IMR-90 (cell line): ENCODE data around the gene SFSWAP. TPM values are rescaled to one million over a fixed set of nuclear protein-coding genes. Genes with fewer than 3 reads are reported as not detected.

Source experiments
- ATAC-seq: fragments of 200-7000 bp; cut with Tn5 transposase; 2 replicates; pipeline ENCODE4 v1.9.1; 2020; ENCODE audit warnings: low read depth, mild to moderate bottlenecking, moderate library complexity
- BruUV-seq: library from RNA; stranded (reverse); fragments of 400-500 nt; replicated peaks from 2 replicates; lab custom pipeline; 2021; lab: Mats Ljungman, UMichigan
- CTCF ChIA-PET: fragments of 300-600 bp; formaldehyde crosslinking; extraction: SDS; loops from one replicate; lab custom pipeline; 2021; ENCODE audit warnings: antibody characterized with exemption; lab: Yijun Ruan, JAX
- POLR2A ChIA-PET: fragments of 300-600 bp; sonication (Branson Sonifier 250); formaldehyde crosslinking; loops from one replicate; lab custom pipeline; 2022; ENCODE audit warnings: antibody characterized with exemption; ENCODE audit not compliant: unreplicated experiment; lab: Charles Lee
- DNase-seq: peaks from one replicate; pipeline ENCODE4 v3.0.0; 2013
- H2AFZ ChIP-seq: replicated peaks from 2 replicates; pipeline ENCODE3; 2013; ENCODE audit warnings: low read length, mild to moderate bottlenecking; ENCODE audit not compliant: poor library complexity
- H2AK5ac ChIP-seq: 2 replicates; pipeline ENCODE4 v1.6.1; 2013; ENCODE audit warnings: low read depth, low read length, inconsistent platforms
- H2AK9ac ChIP-seq: replicated peaks from 2 replicates; pipeline ENCODE3; 2013; ENCODE audit warnings: mild to moderate bottlenecking, low read depth, low read length, moderate library complexity; ENCODE audit not compliant: poor library complexity
- H2BK120ac ChIP-seq: 2 replicates; pipeline ENCODE4 v1.6.1; 2013; ENCODE audit warnings: low read depth, low read length, inconsistent platforms
- H2BK15ac ChIP-seq: 3 replicates; pipeline ENCODE4 v1.6.1; 2013; ENCODE audit warnings: low read depth, low read length, inconsistent platforms
- H2BK20ac ChIP-seq: 2 replicates; pipeline ENCODE4 v1.6.1; 2013; ENCODE audit warnings: low read depth, mild to moderate bottlenecking, inconsistent platforms, low read length, moderate library complexity
- H2BK5ac ChIP-seq: 2 replicates; pipeline ENCODE4 v1.6.1; 2013; ENCODE audit warnings: mild to moderate bottlenecking, low read depth, low read length, inconsistent platforms; ENCODE audit not compliant: poor library complexity, severe bottlenecking
- H3K14ac ChIP-seq: replicated peaks from 2 replicates; pipeline ENCODE4 v1.6.1; 2013; ENCODE audit warnings: low read depth, low read length, inconsistent platforms
- H3K18ac ChIP-seq: 2 replicates; pipeline ENCODE4 v1.6.1; 2013; ENCODE audit warnings: low read depth, low read length, control low read depth
- H3K23ac ChIP-seq: 2 replicates; pipeline ENCODE4 v1.6.1; 2013; ENCODE audit warnings: low read depth, low read length, inconsistent platforms
- H3K27ac ChIP-seq: 2 replicates; pipeline ENCODE4 v1.5.1; 2013; ENCODE audit warnings: mild to moderate bottlenecking, control low read depth, low read length; ENCODE audit not compliant: insufficient read depth
- H3K27me3 ChIP-seq: 2 replicates; pipeline ENCODE4 v1.6.1; 2013; ENCODE audit warnings: low read length; ENCODE audit not compliant: control insufficient read depth, insufficient read depth
- H3K36me3 ChIP-seq: 2 replicates; pipeline ENCODE4 v1.6.1; 2013; ENCODE audit warnings: low read length, mixed read lengths; ENCODE audit not compliant: control insufficient read depth, insufficient read depth
- H3K4ac ChIP-seq: 2 replicates; pipeline ENCODE4 v1.6.1; 2013; ENCODE audit warnings: low read depth, low read length, inconsistent platforms
- H3K4me1 ChIP-seq: 2 replicates; pipeline ENCODE4 v1.6.1; 2013; ENCODE audit warnings: low read length, mixed read lengths; ENCODE audit not compliant: control insufficient read depth, insufficient read depth
- H3K4me2 ChIP-seq: 2 replicates; pipeline ENCODE4 v1.6.1; 2013; ENCODE audit warnings: low read depth, mild to moderate bottlenecking, control low read depth, low read length, moderate library complexity
- H3K4me3 ChIP-seq: 2 replicates; pipeline ENCODE4 v1.5.1; 2013; ENCODE audit warnings: low read depth, mild to moderate bottlenecking, control low read depth, low read length, moderate library complexity; ENCODE audit not compliant: insufficient read depth
- H3K56ac ChIP-seq: 2 replicates; pipeline ENCODE4 v1.6.1; 2013; ENCODE audit warnings: low read length, inconsistent platforms; ENCODE audit not compliant: insufficient read depth; ENCODE audit errors: extremely low read depth
- H3K79me1 ChIP-seq, 2 experiments: 2 replicates each; pipeline ENCODE4 v1.6.1; 2013; ENCODE audit warnings: low read length in 2 of 2, inconsistent platforms in 1 of 2, low read depth in 1 of 2
- H3K9ac ChIP-seq: 2 replicates; pipeline ENCODE4 v1.6.1; 2013; ENCODE audit warnings: low read depth, low read length, control low read depth
- H3K9me1 ChIP-seq: 2 replicates; pipeline ENCODE4 v1.6.1; 2013; ENCODE audit warnings: low read length, inconsistent platforms; ENCODE audit not compliant: insufficient read depth
- H3K9me3 ChIP-seq: 2 replicates; pipeline ENCODE4 v1.6.1; 2013; ENCODE audit warnings: low read length; ENCODE audit not compliant: control insufficient read depth, insufficient read depth
- H4K20me1 ChIP-seq: 2 replicates; pipeline ENCODE4 v1.6.1; 2013; ENCODE audit warnings: low read length, inconsistent platforms; ENCODE audit not compliant: insufficient read depth
- H4K5ac ChIP-seq: 2 replicates; pipeline ENCODE4 v1.6.1; 2013; ENCODE audit warnings: mild to moderate bottlenecking, low read depth, low read length, control low read depth
- H4K8ac ChIP-seq, 2 experiments: 2 replicates each; pipeline ENCODE4 v1.6.1; 2013; ENCODE audit warnings: low read depth in 2 of 2, low read length in 2 of 2, control low read depth in 1 of 2, inconsistent platforms in 1 of 2
- H4K91ac ChIP-seq: 2 replicates; pipeline ENCODE4 v1.6.1; 2013; ENCODE audit warnings: low read depth, low read length, inconsistent platforms; ENCODE audit not compliant: insufficient read depth
- FOS ChIP-seq: fragments of 150-350 bp; IDR thresholded peaks from 2 replicates; pipeline ENCODE4 v1.6.1; 2016; ENCODE audit warnings: low read depth, low read length
- WGBS, 2 experiments: methylation state at CpG; one replicate each; pipeline versions ENCODE4 v1.1.5 to v1.1.7; 2013; ENCODE audit warnings: missing lambda C conversion rate in 2 of 2; ENCODE audit not compliant: insufficient read length in 1 of 2; ENCODE audit errors: extremely low coverage in 2 of 2; 5-methylcytosine and 5-hydroxymethylcytosine counted together
- dilution Hi-C: fragments of 300-500 bp; cut with HindIII; formaldehyde crosslinking; loops from one replicate; pipeline ENCODE4 v1.14.3; 2018; ENCODE audit warnings: low sequenced_read_pairs; ENCODE audit not compliant: unreplicated experiment
- in situ Hi-C: fragments of 300-500 bp; cut with MboI; formaldehyde crosslinking; loops from 3 replicates; pipeline ENCODE4 v1.14.3; 2019; ENCODE audit warnings: low sequenced_read_pairs, inconsistent platforms, mixed read lengths
- intact Hi-C: fragments of 100-400 bp; cut with micrococcal nuclease; formaldehyde crosslinking; loops from 2 replicates; pipeline ENCODE4 v1.10.0; 2022
- polyA plus RNA-seq, 3 experiments: library from polyadenylated mRNA; depleted of rRNA; stranded (reverse); fragments of >200 nt; gene quantifications; 2 replicates each; pipeline ENCODE4 v1.2.3, GENCODE V29; 2012; ENCODE audit warnings: low replicate concordance in 1 of 3
- total RNA-seq: library from RNA; depleted of rRNA; stranded (reverse); fragments of >200 nt; gene quantifications from 2 replicates; pipeline ENCODE4 v1.2.3, GENCODE V29; 2012
- TF ChIP-seq, protein P1 (sequence below): fragments of 150-350 bp; IDR thresholded peaks from 2 replicates; pipeline ENCODE4 v1.6.1; 2016; ENCODE audit warnings: low read depth, mild to moderate bottlenecking, low read length, moderate library complexity, borderline replicate concordance

SFSWAP gene
- total and polyA plus RNA-seq, 2 of the 4 experiments (the other 2 are of a cell fraction): 19.7 to 22.4 TPM

DNA sequence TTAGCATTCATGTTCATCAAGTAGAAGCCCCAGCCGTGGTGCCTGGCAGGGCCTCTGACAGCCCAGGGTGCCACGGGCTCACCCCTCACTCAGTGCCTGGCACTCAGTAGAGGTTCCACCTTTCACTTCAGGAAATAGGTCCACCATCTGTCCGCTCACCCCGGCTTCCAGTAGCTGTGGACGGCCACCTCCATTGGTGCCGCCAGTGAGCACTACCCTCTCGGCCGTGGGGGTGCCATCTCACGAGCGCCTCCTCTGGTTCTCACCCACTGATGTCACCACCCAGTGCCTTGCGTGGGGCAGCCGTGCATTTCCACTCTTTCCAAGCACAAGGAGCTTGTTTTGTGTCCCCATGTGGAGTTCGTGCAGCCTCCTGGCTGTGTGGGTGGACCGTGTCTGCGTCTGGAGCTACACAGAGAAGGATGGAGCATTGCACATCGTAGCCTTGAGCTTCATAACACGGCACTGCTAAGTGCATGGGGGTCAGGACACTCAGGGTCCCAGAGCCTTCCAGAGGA lies 76.3 kb downstream of the SFSWAP start:
- 97% methylated on average over 9 of the region's 17 CpGs; no CpG with 5 or more reads in 1 of the 2 experiments for WGBS, 2 experiments
- ChIA-PET CTCF (no interaction called here), POLR2A (no interaction called here)
- no peak overlapping the region for H4K91ac ChIP-seq
- no peak overlapping the region for H3K56ac ChIP-seq
- peaks cover 5% of the 10 kb centered on the region; the same call in 1 of the 2 replicates for H3K4me1 ChIP-seq
- peaks cover 12 to 34% of the 10 kb centered on the region in 2 experiments; a peak in 3 of 4 replicates for H3K79me1 ChIP-seq
- no peak overlapping the region for H2BK20ac ChIP-seq
- no peak overlapping the region for H3K9ac ChIP-seq
- no peak overlapping the region for H4K5ac ChIP-seq
- dilution Hi-C loops: no loop called here
- H3K4ac ChIP-seq: no peak overlapping the region
- no peak overlapping the region for H3K23ac ChIP-seq
- in situ Hi-C loops: no loop called here
- H3K36me3 ChIP-seq: peaks cover 41% of the 10 kb centered on the region
- H4K8ac ChIP-seq: no peak overlapping the region
- no peak for ATAC-seq
- DNase-seq: no peak
- H3K4me3 ChIP-seq: no peak overlapping the region
- no peak overlapping the region for H3K18ac ChIP-seq
- H2BK120ac ChIP-seq: no peak overlapping the region
- peaks cover 12% of the 10 kb centered on the region for H3K9me1 ChIP-seq
- peaks cover 5% of the 10 kb centered on the region; the same call in 1 of the 2 replicates for H4K20me1 ChIP-seq
- no peak overlapping the region for H3K27ac ChIP-seq
- H2AK5ac ChIP-seq: no peak overlapping the region
- intact Hi-C loops: no loop called here
- H3K9me3 ChIP-seq: no peaks in the 10 kb centered on the region
- no peak overlapping the region for H3K14ac ChIP-seq
- H3K27me3 ChIP-seq: no peaks in the 10 kb centered on the region
- TF ChIP-seq, protein P1, sequence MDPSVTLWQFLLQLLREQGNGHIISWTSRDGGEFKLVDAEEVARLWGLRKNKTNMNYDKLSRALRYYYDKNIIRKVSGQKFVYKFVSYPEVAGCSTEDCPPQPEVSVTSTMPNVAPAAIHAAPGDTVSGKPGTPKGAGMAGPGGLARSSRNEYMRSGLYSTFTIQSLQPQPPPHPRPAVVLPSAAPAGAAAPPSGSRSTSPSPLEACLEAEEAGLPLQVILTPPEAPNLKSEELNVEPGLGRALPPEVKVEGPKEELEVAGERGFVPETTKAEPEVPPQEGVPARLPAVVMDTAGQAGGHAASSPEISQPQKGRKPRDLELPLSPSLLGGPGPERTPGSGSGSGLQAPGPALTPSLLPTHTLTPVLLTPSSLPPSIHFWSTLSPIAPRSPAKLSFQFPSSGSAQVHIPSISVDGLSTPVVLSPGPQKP: no peak
- TF ChIP-seq FOS: no peak
- H2BK15ac ChIP-seq: no peak overlapping the region
- peak overlapping the region; percentile 70 for H2AK9ac ChIP-seq
- H2AFZ ChIP-seq: no peak overlapping the region
- H3K4me2 ChIP-seq: no peak overlapping the region
- no peak overlapping the region for H2BK5ac ChIP-seq
- no TSS peak for BruUV-seq
